Esophagus muscularis mucosa (tissue), 4 donors: ENCODE measurements around the gene SLC24A4.

ENCODE experiments used
- CTCF ChIP-seq, 3 experiments: fragments of 200-600 bp in 2 of 3; fragments of 450-650 bp in 1 of 3; sonication (generic) in 2 of 3; IDR thresholded peaks; one replicate each; pipeline ENCODE4 v1.5.1; 2017 to 2019; ENCODE audit warnings: antibody characterized with exemption in 3 of 3, mild to moderate bottlenecking in 2 of 3, moderate library complexity in 1 of 3
- EP300 ChIP-seq: sonication (generic); formaldehyde crosslinking; IDR thresholded peaks from one replicate; pipeline ENCODE4 v1.6.1; 2017; ENCODE audit warnings: antibody characterized with exemption
- POLR2A ChIP-seq: fragments of 450-650 bp; IDR thresholded peaks from one replicate; pipeline ENCODE4 v1.6.1; 2017; ENCODE audit warnings: antibody characterized with exemption, moderate library complexity, mild to moderate bottlenecking, low read depth
- POLR2AphosphoS5 ChIP-seq, 2 donors: sonication (generic); formaldehyde crosslinking; IDR thresholded peaks; one replicate each; pipeline ENCODE4 v1.6.1; 2017; ENCODE audit warnings: antibody characterized with exemption in 2 of 2

- TF ChIP-seq CTCF (IDR thresholded peaks at IDR 0.05) (no peak), POLR2A (no peak), EP300 (no peak), POLR2AphosphoS5 (IDR thresholded peaks at IDR 0.05) (no peak)
Measured at GRCh38 chr14:92340071-92340470, 17.1 kb downstream of the SLC24A4 start.
